ENCODE results near the gene SDK1. TPM values are rescaled to one million over a fixed set of nuclear protein-coding genes. Genes with fewer than 3 reads are reported as not detected.

SDK1 gene
- total RNA-seq, 1 donor from 2014 or later = 2.5 TPM

DNA sequence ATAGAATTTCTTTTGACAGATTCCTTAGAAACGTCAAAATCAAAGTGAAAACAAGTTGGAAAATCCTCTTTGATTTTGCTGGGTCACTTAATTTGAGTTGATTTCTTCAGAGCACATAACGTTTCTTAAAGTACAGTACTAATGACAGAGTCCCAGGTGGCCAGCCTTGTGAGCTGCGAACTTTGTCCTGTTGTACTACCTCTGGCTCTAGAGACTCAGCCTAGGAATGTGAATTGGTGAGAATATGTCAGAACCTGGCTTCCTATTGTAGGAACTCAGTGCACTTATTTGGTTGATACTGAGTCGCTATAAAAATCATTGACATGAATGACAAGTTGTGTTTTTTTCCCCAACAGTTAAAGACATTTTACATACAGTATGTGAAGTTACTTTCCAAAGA lies 20.2 kb downstream of the SDK1 start:
- intact Hi-C loops (cut with micrococcal nuclease) = no loop called here
- no peak for DNase-seq
- ATAC-seq = no peak

DNA sequence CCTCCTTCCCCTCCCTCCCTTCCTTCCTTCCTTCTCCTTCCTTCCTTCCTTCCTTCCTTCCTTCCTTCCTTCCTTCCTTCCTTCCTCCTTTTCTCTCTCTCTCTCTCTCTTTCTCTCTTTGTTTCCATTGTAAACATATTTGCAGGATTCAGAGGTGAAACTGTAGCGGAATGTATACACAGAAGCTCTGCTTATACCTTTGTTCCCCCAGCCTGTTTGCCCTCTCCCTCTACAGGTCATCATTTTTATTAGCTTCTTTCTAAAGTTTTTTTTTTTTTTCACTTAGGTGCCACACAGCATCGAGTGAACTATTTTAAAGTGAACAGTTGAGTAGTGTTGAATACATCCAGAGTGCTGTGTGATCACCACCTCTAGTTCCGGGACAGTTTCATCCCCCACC lies 20.7 kb downstream of the SDK1 start:
- DNase-seq (no peak), ATAC-seq (no peak)
- intact Hi-C loops (cut with micrococcal nuclease) = no loop called here

DNA sequence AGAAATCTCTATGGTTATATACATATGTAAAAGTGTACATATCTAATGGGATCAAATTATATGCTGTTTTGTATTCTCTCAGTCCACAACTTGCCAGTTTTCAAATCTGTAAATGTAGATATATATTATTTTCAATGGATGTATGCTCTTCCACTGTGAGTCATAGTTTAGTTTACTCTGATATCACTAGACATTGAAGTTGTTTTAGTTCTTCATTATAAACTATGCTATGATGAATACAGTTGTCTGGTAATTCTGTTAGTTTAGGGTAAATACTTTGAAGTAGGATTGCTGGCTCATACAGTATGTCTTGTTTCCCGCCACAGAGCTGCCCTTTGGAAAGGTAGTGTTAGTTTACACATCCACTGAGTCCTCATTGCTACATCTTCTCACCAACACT lies 25.2 kb downstream of the SDK1 start:
- ATAC-seq (no peak), DNase-seq (no peak)
- intact Hi-C loops (cut with micrococcal nuclease) = no loop called here

DNA sequence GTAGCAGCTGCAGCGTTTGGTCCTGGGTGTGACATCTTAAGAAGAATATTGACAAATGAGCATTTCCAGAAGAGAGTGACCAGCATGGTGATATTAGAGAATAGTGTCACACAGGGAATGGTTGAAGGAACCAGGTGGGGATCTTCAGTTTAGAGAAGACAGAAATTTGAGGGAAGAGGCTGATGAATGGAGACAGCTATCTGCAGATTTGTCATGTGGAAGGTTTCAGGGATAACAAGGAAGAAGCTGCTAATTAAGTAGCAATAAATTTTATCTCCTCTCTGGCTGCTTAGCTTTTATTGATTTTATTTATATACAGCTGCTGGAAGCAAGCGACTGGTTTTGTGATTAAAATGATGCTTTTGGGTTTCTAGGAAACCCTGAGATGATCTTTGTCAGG lies 26.0 kb downstream of the SDK1 start:
- intact Hi-C loops (cut with micrococcal nuclease) = no loop called here
- ATAC-seq (no peak), DNase-seq (no peak)

DNA sequence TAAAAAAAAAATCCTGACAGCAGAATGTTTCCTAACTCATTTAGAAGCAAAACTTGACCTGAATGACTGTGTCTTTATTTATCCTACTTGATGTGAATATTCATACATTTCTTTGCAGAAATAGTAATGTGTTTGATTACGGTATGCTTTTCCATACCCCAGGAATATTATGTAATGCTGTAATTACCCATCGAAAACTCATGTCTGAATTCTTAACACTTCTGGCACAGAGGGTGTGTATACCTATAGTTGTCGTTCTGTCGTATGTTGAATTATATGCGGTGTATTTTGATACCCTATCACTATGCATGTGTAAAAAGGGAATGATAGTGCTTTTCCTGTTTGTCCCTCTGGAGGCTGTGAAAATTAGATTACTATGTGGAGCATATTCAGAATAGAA lies 26.6 kb downstream of the SDK1 start:
- DNase-seq (no peak), ATAC-seq (no peak)
- intact Hi-C loops (cut with micrococcal nuclease) = no loop called here

DNA sequence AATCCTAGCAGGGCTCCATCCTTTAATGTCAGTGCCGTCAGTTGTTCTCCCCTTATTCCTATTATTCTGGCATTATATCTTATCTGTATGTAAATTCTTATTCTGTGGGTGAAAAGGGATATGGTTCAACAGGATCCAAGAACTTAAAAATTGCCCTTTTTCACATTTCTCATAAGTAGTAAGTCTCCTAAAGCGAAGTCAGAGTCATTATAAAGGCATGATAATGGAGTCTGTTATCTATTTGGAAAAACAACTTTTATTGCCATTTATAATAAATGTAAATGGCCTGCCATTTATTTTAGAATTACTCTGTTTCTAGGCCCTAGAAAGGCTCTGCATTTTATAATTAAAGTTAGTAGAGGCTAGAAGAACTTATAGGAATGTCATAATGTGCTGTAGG lies 31.3 kb downstream of the SDK1 start:
- intact Hi-C loops (cut with micrococcal nuclease) = no loop called here
- ATAC-seq (no peak), DNase-seq (no peak)

DNA sequence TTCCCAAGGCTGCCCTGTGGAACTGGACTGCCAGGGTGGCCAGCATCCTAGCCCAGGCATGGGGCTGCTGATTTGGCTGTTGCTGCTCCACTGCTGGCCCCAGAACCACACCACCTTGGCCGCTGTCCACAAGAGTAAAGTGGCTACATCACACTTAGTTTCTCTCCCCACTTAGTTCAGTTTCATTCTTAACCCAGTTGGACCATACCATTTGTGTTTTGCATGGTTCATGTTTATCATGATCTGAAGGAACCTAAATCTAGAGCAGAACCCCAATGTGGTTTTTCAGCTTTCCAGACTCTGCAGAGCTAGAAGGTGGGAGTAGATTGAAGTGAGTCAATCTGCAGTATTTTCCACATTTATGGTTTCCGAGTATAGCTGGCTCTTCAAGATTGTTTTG lies 32.8 kb downstream of the SDK1 start:
- ATAC-seq = no peak
- intact Hi-C loops (cut with micrococcal nuclease) = no loop called here
- no peak for DNase-seq

DNA sequence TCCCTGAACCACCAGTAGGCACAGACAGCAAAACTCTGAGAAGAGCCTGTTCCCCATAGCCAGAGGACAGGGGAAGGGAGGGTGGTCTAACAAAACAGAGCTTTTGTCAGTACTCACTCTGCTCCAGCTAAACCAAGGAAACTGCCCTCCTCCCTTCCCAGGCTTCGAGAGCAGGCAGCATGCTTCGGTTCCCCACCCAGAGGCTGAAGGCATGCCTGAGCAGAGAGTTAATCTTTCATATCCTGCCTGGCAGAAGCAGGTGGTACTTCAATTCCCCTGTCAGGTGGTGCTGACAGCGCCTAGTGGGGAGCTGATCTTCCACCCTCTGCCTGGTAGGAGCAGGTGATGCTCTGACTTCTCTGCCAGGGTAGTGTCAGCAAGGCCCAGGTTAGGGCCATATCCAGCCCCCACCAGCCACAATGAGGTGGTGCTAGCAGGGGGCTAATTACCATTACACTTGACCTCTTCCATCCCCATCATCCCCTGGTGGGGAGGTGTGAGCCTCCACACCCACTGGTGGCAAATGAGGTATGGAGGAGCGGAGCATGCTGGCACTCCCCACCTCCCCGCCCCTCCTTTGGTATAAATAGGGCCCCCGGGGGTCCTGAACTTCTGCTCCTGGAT lies 35.1 kb downstream of the SDK1 start:
- intact Hi-C loops (cut with micrococcal nuclease) = no loop called here
- ATAC-seq (no peak), DNase-seq (no peak)

DNA sequence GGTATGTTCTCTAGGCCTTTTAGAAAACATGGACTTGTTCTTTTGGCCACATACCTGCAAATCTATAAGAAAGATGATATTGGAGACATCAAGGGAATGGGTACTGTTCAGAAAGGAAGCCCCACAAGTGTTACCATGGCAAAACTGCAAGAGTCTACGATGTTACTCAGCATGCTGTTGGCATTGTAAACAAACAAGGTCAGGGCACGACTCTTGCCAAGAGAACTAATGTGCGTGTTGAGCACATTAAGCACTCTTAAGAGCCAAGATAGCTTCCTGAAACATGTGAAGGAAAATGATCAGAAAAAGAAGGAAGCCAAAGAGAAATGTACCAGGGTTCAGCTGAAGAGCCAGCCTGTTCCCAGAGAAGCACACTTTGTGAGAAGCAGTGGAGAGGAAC lies 37.1 kb downstream of the SDK1 start:
- no peak for DNase-seq
- intact Hi-C loops (cut with micrococcal nuclease) = no loop called here

DNA sequence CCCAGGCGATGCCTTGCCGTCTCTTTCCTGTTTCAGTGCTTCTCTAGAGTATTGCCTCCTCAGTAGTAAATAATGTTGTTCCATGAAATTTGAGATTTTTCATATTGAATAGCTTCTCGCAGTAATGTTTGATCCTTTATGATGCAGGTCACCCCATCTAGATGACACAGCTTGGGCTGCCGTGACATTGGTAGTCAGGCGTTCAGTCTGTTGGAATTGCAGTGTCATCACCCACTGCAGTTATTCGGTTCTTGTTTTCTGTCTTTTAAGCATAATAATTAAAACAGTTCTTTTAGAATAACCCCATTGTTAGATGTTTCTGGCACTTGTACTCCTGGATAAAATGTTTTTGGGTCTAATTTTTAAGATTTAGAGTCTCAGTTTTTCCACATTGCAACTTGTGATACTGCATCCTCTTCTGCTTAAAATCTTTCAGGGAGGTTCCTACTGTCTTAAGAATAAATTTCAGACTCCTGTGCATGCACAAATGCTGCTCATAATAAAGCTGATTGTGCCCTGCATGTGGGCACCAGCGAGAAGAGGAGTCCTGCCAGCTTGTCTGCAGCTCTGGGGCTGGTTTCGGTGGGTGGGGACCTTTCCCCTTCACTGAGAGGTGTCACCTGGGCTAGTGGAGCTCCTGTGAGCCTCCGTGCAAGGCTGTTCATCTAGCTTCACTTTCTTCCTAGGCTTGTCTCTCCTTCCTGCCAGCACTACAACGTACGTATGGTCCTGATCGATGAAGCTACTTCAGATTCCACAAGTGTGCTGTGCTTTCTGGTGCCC lies 44.8 kb downstream of the SDK1 start:
- ATAC-seq = no peak
- DNase-seq = no peak
- intact Hi-C loops (cut with micrococcal nuclease) = no loop called here

More for the DNA sequence above, 37.1 kb downstream of the SDK1 start:
- ATAC-seq = no peak

DNA sequence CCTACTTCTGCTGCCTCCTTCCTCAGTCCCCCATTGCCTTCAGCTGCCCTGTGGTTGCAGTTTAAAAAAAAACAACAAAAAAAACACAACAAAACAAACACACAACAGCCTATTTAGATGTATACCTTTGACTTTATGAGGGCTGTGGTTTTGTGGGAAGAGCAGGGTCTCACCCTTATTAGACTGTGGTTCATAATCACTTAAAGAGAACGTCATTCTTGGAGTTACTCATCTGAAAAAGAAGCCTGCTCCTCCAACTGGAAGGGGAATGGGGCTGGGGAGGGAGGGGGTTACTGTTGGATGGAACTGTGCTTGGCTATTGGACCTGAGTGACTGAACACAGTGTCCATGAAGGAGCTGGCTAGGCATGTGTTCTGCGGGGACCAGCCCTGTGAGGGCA lies 48.1 kb downstream of the SDK1 start:
- no peak for ATAC-seq
- no peak for DNase-seq
- intact Hi-C loops (cut with micrococcal nuclease) = no loop called here

DNA sequence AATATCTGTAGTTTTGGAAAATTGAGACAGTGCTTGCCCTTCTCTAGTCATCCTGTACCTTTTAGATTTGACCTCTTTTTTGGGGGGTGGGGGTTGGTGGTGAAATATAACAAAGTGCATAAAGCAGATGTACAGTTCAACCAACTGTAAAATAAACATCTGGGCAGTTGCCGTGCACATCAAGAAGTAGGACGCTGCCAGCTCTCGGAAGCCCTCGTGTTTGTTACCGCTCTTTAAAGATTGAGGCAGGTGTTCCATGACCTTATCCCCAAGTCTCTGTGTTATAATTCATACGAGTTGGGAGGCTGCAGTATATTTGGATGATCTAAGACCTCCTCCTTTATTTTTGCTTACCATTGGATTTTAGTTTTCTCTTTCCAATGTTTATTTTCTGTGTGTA lies 55.1 kb downstream of the SDK1 start:
- DNase-seq (no peak), ATAC-seq (no peak)
- intact Hi-C loops (cut with micrococcal nuclease) = no loop called here

DNA sequence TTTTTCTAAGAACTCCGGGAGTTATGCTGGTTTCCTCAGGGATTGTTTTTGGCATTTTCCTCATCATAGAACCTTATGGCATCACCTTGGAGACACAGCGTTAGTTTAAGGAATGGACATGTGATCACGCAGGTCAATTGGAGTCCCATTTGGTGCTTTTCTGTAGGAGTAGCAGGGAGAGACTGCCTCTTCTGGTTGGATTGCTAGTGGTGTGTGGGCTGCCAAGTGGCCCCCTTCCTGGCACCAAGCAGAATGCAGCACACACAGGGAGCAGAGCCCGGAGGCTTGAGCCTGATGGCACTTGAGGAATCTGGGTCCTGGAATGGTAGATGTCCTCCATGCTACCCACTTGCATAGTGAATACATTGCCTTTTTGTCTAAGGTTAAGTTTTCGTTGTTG lies 57.9 kb downstream of the SDK1 start:
- intact Hi-C loops (cut with micrococcal nuclease) = no loop called here
- DNase-seq (no peak), ATAC-seq (no peak)

DNA sequence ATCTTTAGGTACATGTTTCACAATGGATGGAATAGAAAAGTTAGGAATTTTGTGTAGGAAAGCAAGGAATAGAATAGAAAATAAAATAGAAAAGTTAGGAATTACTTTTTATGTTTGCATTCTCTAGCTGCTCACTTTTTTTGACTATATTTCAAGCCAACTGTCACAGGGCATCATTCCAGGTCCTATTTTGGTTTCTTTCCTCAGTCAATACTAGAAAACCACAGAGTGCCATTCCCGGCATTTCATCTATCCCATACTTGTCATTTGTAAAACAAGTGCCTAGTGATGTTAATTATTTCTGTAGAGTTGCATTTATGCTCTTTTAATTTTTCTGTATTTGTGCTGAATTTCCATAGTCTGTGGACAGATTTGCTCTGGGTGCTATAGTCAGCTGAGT lies 66.2 kb downstream of the SDK1 start:
- ATAC-seq (no peak), DNase-seq (no peak)
- intact Hi-C loops (cut with micrococcal nuclease) = no loop called here

DNA sequence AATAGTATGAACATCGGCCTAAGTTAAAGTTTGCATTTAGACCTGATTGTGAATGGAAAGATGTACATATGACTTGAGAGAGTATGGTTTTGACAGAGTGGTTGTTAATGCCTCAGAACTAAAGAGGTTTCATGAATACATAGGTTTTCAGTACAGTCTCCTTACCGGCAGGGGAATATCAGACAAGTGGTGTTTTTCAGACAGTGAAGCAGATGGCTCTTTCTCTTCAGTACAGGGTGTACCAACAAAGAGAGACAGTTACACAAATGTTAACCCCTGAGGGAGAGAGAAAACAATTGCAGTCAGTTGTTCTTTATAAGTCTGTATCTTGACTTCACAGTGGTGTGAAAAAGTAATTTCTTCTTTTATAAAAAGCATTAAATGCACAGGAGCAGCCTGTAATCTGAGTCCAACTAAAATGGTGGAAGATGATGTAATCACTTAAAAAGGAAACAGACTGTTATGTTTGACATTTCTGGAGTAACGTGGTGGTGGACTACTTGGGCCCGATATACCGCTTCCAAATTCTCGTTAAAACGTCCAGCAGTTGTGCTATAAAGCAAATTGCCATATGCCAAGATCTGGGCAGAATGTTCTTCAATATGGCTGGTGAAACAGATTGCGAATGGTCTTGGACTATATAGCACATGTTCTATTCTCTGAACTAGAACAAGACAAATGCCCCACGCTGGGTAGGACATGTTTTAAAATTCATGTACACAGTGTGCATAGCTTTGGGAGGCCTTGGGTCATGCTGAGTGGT lies 69.2 kb downstream of the SDK1 start:
- intact Hi-C loops (cut with micrococcal nuclease) = no loop called here
- no peak for DNase-seq
- ATAC-seq = peak; percentile 42

DNA sequence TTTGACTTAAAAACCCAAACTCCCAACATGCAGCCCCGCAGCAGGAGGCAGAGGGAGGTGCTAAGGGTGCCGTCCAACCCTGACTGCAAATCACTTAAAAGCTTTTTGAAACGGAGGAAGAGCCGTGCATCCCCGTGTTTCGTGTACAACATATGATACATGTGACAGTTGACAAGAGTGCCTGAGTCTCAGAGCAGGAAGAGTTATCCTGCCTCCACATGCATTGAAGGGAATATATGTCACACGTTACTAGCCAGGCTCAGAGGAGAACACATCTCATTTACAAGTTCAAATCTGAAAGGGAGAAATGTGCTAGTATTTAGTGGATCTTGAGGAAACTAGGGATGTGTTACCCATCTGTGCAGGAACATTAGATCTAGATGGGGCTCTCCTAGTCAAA lies 69.9 kb downstream of the SDK1 start:
- intact Hi-C loops (cut with micrococcal nuclease) = no loop called here
- ATAC-seq = no peak
- no peak for DNase-seq

DNA sequence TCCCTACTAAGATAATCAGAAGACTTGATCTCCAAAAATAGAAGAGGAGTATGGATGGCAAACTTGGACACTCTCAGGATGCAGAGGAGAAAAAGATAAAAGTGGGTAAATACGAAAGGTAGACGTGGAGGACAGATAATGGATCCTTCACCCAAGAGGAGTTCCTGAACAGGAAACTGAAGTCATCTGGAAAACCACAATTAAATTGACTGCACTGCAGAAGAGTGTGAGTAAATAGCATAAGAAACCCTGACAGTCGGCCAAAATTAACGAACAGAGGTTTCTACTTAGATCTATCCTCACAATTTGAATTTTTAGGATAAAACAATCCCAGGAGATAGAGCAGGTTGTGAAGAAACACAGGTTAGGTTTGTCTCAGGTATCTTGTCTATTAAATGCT lies 70.5 kb downstream of the SDK1 start:
- ATAC-seq (no peak), DNase-seq (no peak)
- intact Hi-C loops (cut with micrococcal nuclease) = no loop called here

DNA sequence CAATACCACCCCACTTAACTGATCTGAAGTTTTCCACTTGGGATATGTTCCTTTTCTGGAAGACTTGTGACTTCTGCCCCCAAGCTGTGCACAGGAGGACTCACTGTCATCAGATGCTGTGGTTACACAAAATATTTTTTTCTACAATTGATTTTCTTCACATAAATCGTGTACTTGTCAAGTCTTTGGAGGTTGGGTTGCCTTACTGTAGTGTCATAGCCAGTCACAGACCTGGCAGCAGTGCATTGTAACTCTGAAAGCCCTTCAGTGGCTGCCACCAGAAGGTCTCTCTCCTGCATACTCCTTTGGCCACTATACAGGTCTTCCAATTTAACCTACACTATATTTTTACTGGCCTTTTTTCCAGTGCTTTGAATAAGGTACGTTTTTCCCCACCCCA lies 73.2 kb downstream of the SDK1 start:
- no peak for ATAC-seq
- DNase-seq = no peak
- intact Hi-C loops (cut with micrococcal nuclease) = no loop called here

DNA sequence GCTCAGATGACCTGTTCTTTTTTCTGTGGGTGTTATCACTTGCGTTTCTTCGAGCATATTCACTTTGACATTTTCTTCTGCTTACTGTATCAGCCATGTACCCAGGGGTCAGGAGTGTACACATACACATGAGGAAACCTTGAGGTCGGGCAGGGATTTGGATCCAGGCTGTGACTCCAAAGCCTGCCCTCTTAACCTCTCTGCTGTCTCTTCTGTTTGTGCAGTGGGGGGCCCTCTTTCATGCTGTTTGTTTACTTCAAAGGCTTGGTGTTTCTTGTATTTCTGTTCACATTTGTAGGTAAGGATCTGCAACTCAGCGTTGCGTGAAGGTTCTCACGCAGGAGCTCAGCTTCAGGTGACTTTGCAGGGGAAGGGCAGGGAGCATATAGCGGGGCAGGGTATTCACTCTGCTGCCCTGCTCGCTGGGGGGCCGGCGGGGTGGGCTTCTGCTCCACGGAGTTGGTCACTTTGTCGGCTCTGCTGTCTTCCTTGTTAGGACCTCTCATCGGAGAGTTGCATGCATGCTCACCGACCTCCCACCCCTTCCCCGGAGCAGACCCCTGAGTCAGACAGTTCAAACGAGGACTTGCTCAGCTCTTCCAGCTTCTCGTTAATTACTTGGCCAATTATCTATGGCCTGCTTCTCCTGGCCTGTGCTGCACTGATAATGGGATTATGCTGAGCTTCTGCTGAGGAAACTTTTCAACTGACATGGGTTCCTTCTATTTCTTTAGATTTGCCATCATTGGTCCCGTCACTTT lies 77.5 kb downstream of the SDK1 start:
- ATAC-seq = no peak
- no peak for DNase-seq
- intact Hi-C loops (cut with micrococcal nuclease) = no loop called here

DNA sequence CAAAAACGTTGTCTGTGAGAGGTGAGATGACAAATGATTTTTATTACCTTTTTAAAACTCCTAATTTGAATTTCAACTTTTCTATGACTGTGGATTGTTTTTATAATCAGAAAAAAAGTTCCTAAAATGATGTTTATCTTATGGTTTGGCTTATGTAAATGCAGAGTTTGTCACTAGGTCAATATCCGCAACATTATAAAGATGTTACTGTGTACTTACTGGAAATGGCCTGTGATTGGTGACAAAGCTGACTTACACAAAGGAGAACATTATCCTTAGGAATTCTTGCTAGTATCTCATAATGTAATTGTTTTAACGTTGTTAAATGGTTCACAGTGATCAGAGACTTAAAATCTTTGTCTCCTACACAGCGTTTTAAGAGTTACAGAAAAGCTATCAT lies 79.0 kb downstream of the SDK1 start:
- DNase-seq = no peak
- intact Hi-C loops (cut with micrococcal nuclease) = no loop called here
- ATAC-seq = no peak

Measured in left ventricle myocardium superior (tissue), 1 donor.